GM19240 (cell line): Measurements from ENCODE around the gene PRELID2.
A peak's percentile ranks its signal among the peaks of the same experiment; 100 is the strongest.
"Not testable (repeated sequence)": the region's sequence is repeated elsewhere in the genome, so short reads cannot be mapped to it uniquely, and the experiment has no call there.

ENCODE experiments used
- DNase-seq: peaks from one replicate; pipeline ENCODE4 v3.0.0; 2011; ENCODE audit warnings: low spot score; ENCODE audit not compliant: insufficient read length

PRELID2 gene

DNA sequence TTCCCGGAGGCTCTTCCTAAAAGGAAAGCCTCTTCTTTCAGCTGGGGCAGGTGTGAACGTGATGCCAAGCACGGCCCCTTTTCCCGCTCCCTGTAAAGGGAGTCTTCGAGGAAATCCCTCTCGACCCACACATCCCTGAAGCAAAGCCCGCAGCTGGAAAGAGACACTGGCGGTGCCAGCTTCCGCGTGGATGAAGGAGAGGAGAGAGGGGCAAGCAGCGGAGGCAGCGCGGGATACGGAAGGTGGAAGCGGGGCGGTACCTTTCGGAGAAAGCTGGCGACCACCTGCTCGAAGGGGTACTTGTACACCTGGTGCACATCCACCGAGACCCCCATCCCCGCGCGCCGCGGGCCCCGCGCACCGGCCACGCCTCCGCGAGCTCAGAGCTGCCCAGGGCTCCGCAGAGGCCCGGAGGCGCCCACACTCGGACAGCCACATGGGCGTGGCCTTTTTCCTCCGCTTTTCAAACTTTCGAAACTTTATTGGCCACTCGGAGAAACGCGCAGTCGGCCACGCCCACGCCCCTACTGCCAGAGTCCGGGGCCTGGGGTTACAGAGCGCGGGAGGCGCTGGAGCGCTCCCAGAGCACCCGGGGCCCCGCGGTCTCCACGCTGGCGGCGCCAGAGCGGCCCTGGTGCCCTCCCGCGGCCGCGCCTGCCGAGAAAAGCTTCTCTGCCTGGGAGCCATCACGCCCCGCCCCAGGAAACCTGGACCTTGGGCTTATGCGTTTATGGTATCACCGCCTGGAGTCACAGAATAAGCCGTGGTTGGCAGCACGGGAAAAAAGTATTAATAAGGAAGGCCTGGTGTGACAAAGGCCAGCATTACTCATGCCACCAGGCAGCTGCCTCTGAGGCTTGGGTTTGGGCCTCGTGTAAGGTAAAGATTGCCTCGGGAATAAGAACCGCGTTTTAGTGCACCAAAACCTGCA lies at the start of gene PRELID2:
Gene PRELID2, minus strand, starts transcription at position 426 of the 931 bp plus-strand sequence. Its CDS starts 91 bp downstream, at position 335.
- DNase-seq: peak; percentile 2

DNA sequence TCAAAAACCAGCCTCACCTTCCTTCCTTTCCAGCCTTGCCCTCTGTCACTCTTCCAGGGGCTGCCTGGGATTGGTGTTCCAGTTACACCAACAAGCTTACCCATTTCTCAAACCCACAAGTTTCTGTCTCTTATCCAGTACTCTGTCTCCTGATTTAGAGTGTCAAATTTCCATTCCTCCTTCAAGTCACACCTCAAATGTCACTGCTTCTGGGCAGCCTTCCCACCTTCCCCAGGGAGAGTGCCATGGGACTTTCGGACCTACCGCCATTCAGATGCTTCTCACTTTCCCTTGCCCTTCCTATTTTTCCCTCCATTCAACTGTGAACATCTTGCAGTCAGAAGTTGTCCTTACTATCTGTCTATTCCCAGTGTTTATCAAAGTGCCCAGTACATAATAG lies 39.6 kb upstream of the PRELID2 start:
- no peak for DNase-seq

DNA sequence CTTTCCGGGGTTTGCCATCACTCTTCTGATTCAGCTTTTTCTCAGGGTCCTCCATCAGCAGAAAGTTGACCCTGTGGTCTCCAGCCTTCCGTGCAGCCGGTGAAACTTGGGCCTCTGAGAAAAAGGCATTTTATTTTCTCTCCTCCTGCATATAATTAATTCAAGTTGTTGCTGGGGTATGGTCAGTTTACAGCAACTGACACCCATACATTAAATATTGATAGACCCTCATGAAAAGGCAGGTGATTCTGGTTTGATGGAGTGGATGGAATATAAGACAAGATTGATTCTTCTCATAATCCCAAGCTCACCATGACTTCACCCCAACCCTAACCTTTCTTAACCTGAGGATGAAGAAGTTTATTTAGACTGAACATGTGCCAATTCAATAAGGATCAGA lies 37.8 kb upstream of the PRELID2 start, which contains the start of gene GRXCR2:
Gene GRXCR2, minus strand, starts transcription at position 101 of the 400 bp plus-strand sequence. Its CDS starts 46 bp downstream, at position 55.
- DNase-seq: no peak

DNA sequence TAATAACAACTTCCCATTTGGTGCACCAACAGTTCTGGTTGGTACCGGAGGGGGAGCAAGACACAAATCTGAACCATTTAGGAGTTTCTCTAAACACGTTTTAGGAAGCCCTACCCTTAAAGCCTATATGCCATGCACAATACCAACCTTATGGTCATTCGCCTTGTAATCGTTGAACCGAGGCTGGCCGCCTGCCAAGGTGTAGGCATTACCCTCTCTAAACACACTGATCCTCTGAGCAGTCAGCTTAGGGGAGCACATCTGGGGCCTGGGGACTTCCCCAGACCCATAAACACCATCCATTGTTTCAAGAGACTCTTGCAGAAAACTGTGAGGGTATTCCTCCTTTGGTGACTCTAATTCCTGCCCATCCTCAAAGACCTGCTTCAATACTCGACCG lies 37.3 kb upstream of the PRELID2 start:
- no peak for DNase-seq

DNA sequence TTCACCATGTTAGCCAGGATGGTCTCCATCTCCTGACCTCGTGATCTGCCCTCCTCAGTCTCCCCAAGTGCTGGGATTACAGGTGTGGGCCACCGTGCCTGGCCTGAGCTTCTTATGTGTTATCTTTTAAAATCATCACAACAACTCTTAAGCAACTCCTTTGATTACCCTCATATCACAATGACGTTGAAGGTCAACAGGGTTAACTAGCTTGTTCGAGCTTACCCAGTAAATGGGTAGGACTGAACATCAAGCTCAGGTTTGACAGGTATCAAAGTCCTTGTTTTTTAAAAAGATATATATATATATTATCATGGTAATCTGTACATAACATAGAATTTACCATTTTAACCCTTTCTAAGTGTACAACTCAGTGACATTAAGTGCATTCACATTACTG lies 34.6 kb upstream of the PRELID2 start:
- DNase-seq: no peak

DNA sequence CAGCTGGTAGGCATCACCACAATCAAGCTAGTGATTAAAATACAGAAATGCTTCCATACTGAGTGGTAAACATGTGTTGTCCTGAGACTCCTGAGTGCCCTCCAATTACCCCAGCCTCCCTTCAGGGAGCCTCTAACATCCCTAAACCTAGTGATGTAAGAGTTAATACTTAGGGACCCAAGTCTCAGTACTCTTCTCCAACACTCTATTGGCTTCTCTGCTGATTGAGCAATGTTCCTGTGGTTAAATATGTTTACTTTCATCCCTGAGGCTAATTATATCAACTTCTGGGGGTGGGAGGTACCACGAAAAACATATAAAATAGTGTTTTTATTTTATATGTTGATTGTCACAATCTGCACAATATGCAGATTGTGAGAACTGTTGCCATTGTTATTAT lies 32.7 kb upstream of the PRELID2 start:
- DNase-seq: no peak

DNA sequence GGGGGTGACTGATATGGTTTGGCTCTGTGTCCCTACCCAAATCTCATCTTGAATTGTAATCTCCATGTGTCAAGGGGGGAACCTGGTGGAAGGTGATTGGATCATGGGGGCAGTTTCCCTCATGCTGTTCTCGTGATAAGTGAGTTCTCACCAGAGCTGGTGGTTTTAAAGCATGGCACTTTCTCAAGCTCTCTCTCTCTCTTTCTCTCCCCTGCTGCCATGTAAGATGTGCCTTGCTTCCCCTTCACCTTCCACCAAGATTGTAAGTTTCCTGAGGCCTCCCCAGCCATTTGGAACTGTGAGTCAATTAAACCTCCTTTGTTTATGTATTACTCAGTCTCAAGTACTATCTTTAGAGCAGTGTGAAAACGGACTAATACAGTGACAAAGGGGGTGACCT lies 29.3 kb upstream of the PRELID2 start:
- not testable (repeated sequence) for DNase-seq

DNA sequence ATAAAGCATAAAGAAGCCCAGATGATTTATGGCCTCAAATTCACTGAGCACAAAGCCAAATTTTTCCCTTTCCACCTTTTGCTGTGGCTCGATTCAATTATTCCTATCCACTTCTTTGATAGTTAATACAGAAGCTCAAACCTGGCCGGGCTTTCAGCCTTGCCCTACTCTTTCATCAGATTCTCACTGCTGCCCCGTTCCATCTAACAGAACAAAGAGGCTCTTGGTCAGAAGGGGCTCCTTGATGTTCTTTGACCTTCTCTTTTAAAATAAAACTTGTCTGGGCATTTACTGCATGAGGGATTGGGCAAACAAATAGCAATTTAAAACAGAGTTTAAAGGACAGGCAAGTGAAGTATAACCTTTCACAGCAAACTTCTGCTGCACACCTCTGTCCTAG lies 27.9 kb upstream of the PRELID2 start:
- no peak for DNase-seq

DNA sequence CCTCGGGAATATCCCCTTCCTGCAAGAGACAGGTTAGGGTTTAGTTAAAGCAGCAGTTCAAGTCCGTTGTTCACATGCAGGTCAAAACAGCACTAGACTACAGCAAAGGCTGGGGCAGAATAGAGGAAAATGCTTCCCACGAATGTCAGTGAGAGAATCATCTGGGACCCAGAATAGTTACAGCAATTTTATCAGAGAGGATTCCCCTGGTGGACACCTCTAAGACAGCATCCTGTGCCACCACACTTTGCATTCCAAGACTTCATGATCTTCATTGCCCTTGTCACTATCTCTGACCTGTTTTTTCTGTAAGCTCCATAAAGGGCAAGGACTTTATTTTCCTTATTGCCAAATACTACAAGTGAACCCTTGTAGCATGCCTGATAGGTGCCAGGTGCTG lies 24.8 kb upstream of the PRELID2 start:
- DNase-seq: no peak

DNA sequence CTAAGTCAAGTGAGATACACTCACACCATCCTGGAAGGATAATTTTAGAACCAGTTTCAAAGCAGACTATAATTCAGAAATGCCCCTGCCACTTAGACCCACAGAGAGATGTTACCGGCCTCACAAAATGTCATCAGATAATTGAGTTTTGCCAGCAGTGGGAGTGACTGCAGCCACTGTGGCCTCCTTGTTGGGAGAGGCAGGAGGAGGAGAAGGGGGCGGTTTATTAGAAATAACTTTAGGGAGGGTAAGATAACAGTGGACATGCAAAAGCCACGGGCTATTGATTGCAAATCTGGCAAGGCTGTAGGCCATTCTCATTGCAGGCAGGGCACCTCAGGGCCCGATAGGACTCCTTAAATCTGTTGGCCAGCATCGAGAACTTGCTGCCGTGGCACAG lies 24.3 kb upstream of the PRELID2 start:
- no peak for DNase-seq

DNA sequence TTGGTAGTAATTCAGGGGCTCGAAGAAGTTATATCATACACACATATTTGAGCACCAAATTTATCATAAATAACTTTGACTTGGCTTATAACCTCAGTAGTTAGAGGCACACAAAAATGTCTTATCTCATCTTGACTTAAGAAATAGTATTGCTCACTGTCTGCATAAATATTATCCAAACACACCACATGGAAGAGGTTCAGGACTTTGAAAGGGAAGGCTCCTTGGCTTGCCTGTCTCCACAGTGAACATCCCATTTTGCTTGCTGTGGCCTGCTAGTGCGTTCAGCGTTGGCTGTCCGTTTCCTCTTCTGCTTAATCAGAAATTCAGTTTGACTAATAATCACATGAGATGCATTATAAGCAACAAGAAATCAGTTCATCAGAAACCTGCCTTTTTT lies 23.8 kb upstream of the PRELID2 start:
- DNase-seq: no peak

DNA sequence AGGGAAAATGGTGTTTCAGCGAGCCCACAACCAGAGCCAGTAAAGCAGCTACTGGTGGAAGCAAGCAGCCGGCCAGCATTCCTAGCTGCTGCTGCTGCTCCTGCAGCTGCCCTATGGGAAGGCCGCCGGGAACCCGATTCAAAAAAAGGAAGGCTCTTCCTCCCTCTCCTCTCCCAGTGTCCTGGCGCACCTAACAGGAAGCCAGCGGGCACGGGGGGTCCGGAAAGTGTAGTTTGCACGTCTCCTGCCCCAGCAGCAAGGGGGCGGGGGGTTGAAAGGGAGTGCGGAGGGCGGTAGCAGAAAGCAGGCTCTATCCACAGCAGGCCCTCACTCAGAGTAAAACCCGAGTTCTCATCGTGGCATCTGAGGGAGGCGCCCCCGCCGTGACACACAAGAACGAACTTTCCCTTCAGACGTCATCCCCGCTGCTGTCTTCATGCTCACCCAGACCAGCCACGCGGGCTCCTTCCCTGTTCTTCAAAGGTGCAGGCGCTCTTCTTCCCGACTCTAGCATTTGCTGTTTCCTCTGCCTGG lies 21.2 kb upstream of the PRELID2 start:
- DNase-seq: no peak

DNA sequence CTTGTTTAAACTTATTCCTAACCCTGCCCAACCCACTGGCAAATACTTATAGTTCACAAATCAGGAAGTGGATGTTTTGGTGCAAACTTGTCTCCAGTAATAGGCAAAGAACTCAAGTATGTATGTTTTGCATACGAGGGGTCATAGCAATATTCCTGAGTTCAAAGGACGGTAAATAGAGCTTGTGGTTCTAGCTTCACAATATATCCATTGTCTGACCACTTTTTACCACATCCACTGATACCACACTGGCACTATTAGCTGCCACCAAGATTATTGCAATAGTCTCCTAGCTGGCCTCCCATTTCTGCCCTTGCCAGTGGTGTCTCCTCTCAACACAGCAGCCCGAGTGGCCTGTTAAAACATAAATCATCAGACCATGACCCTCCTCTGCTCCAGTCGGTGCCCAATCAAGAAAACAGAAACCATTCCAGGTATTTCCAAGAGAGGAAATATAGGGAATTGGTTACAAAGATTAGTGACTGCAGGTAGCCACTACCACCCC lies 20.7 kb upstream of the PRELID2 start:
- no peak for DNase-seq

DNA sequence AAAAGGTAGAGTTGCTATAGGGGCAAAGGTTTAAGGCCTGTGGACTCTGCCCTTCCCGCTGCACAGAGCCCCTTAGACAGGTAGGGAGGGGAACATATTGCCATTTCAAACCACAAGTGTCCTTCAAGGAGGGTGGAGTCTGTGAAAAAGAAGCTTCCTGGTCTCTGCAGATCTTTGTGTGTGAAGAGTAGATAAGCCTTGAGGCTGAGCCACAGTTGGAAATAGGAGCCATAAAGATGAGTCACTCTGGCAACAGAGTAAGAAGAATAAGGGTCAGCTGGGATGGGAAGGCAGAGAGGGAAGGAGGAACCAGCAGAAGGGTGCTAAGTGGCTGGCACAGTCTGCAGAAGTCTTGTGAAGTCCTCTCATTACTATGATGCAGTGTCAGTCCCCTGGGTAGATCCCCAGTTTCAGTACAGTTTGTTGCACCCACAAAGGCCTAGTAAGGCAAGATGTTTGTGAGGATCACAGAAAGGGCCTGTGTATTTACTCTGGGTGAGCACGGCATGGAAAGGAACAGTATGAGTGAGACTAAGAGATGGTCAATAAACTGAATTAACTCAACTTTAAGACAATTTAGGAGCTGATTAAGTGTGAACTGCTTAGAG lies 19.6 kb upstream of the PRELID2 start:
- DNase-seq: no peak

DNA sequence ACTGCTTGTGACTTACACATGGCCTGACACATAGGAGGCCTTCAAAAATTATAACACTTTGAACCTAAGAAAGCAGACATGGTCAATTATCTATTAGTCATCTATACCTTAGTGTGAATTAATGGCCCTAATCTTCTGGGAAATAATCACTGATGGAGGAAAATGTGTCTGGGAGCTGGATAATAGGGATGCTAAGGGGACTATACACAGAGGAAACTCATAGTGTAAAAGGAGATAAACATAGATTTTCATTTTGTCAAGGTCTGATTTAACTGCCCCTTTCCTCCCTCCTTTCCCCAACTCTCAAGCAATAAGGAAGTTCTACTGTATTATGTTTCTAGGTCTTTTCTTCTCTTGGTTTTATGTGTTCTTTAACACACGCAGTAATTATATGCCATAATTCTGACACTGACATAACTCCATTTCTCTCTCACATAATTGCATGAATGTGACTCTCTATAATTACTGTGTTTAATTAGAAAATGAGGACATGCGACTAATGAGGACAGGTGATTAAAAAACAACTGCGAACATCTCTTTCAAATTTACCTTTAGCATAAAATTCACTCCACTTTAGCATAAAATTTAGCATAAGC lies 18.7 kb upstream of the PRELID2 start:
- no peak for DNase-seq

DNA sequence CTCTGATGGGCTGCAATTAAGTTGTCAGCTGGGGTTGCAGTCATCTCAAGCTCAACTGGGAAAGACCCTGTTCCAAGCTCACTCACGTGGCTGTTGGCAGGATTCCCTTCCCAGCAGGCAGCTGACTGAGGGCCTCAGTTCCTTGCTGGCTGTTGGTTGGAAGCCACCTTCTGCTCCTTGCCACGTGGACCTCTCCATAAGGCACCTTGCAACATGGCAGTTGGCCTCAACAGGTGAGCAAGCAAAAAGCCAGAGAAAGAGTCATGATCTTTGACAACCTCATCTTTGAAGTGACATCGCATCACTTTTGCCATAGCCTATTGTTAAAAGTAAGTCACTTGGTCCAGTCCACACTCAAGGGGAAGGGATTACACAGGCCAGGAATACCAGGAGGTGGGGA lies 17.8 kb upstream of the PRELID2 start:
- DNase-seq: no peak

DNA sequence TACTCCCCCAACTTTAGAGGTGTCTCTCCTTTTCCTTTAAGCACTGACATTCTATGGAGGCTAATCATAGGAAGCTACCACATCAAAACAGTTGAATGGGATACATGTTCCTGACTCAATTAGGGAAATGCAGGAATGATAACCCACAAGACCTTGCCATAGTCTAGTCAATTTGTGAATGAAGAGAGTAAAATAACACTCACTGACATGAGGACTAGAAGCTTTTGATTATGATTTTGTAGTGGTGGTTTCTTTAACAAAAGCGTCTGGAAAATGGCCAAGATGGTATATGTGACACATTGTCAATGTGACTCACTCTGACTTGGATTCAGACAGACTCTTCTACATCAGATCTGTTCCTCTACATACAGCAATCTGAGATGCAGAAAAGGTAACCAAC lies 13.7 kb upstream of the PRELID2 start:
- no peak for DNase-seq

DNA sequence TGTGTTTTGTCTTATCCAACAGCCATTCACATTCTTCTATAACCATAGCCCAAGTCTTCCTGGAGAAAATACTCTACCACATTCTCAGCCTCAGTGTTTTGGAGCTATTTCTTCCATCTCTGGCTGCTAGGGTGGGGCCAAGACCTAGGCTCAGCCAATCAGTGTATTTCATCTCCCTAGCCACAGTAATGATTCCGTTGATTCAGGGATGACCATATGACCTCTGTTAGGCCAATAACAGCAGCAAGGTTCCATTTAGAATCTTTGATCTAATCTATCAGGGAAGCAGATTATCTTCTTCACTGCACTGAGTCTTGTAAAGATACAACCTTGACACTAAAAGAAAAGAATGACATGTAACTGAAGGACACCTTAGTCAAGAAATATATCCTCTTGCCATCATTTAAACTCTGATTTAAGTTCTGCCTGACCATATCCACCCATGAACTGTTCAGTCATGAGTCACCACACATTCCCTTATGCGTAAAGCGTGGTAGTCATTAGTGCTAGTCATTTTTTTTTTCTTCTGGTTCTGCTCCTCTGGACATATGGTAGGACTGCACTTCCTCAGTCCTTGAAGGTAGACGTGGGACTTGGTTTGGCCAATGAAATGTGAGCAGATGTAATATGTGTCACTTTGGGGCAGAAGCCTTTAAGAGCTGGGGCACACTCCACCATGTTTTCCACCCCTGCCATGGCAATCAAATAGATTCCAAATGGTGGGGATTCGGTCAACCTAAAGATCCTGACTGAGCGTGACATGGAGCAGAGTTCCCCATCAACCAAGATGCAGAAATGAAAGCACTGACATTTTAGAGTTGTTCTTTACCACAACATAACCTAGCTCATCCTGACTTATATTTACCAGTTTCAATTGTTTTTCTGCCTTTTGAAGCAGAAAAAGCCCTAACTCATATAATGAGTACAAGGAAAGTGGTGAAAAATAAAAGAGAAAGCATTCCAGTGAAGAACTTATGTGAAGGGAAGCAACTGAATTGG lies 12.7 kb upstream of the PRELID2 start:
- no peak for DNase-seq

DNA sequence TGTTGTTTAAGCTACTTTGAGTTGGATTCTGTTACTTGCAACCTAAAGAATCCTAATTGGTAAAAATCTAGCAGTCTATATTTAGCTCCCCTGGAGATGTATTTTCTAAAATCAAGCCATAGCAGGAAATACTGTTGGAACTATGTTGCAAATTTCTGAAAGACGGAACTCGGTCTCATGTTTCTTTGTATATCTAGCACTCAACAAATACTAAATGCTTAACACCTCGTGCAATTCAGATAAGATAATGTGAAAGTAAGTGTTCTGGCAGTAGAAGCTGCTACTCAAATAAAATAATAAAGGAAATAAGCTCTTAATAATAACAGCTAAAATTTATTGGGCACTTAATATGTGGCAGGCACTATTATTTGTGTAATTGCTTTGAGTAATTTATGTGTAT lies 10.9 kb upstream of the PRELID2 start:
- no peak for DNase-seq

DNA sequence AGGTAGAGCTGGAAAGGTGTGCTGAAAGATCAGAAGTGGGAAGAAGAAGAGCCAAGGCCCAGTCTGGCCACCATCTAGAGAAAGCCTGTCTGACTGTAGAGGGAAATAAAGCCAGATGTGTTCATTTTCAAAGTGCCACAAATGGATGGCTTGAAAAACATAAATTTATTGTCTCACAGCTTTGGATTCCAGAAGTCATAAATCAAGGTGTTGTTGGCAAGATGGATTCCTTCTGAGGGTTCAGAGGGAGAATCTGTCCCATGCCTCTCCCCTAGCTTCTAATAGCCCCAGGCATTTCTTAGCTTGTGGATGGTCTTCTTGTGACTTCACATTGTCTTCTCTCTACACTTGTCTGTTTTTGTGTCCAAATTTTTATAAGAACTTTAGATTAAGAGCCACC lies 6.2 kb upstream of the PRELID2 start:
- no peak for DNase-seq
